Breast epithelium (tissue), 3 donors: ENCODE data around the gene CLDN2.

Experiments used
- POLR2A ChIP-seq: fragments of 450-650 bp; IDR thresholded peaks from one replicate; pipeline ENCODE4 v1.6.1; 2016; ENCODE audit warnings: antibody characterized with exemption, mild to moderate bottlenecking, moderate library complexity
- POLR2AphosphoS5 ChIP-seq, 3 donors: sonication (generic); formaldehyde crosslinking; IDR thresholded peaks; one replicate each; pipeline ENCODE4 v1.6.1; 2017; ENCODE audit warnings: antibody characterized with exemption in 3 of 3
- TF ChIP-seq, protein P1 (sequence below), 3 donors: fragments of 450-650 bp; IDR thresholded peaks; one replicate each; pipeline ENCODE4 v1.5.1; 2016 to 2017; ENCODE audit warnings: antibody characterized with exemption in 3 of 3, mild to moderate bottlenecking in 3 of 3, moderate library complexity in 3 of 3

DNA sequence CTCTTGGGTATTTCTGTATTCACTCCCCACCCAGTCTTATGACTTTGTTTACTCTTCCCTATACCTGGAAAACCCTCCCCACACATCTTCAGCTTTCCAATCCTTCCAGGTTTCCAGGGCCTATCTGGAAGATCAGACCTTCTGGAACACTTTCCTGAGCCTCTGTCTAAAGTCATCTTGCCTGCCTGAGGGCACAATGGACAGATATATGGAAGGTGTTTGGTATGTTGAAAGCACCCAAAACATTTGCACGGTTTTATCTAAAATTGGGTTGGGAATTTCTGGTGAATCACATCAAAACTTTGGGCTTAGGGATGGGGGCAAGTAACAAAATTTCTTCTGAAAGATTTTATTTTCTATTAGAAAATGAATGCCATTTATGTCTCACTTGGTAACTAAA is 16.0 kb downstream of the CLDN2 start:
- TF ChIP-seq POLR2A = no peak
- TF ChIP-seq, protein P1, sequence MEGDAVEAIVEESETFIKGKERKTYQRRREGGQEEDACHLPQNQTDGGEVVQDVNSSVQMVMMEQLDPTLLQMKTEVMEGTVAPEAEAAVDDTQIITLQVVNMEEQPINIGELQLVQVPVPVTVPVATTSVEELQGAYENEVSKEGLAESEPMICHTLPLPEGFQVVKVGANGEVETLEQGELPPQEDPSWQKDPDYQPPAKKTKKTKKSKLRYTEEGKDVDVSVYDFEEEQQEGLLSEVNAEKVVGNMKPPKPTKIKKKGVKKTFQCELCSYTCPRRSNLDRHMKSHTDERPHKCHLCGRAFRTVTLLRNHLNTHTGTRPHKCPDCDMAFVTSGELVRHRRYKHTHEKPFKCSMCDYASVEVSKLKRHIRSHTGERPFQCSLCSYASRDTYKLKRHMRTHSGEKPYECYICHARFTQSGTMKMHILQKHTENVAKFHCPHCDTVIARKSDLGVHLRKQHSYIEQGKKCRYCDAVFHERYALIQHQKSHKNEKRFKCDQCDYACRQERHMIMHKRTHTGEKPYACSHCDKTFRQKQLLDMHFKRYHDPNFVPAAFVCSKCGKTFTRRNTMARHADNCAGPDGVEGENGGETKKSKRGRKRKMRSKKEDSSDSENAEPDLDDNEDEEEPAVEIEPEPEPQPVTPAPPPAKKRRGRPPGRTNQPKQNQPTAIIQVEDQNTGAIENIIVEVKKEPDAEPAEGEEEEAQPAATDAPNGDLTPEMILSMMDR (IDR thresholded peaks at IDR 0.05) = no peak
- TF ChIP-seq POLR2AphosphoS5 (IDR thresholded peaks at IDR 0.05) = no peak
